Hepatocyte (in vitro differentiated cells): ENCODE data around the gene TET2. TPM values are rescaled to one million over a fixed set of nuclear protein-coding genes. Genes with fewer than 3 reads are reported as not detected.

ENCODE experiments used
- DNase-seq: peaks from one replicate; pipeline ENCODE4 v3.0.0-alpha.2; 2016; ENCODE audit warnings: low spot score
- H2AFZ ChIP-seq: fragments of 200-600 bp; sonication (generic); 2 replicates; pipeline ENCODE4 v1.6.0; 2016; ENCODE audit warnings: antibody characterized with exemption, mild to moderate bottlenecking
- H3K27ac ChIP-seq: fragments of 200-600 bp; sonication (generic); 2 replicates; pipeline ENCODE4 v1.5.1; 2016; ENCODE audit warnings: mild to moderate bottlenecking
- H3K27me3 ChIP-seq: fragments of 200-600 bp; sonication (generic); 2 replicates; pipeline ENCODE4 v1.6.1; 2016
- H3K36me3 ChIP-seq: fragments of 200-600 bp; sonication (generic); replicated peaks from 2 replicates; pipeline ENCODE4 v1.5.1; 2016; ENCODE audit warnings: low read depth; ENCODE audit not compliant: insufficient read depth
- H3K4me1 ChIP-seq: fragments of 200-600 bp; sonication (generic); 2 replicates; pipeline ENCODE4 v1.5.1; 2016; ENCODE audit warnings: mild to moderate bottlenecking, moderate library complexity; ENCODE audit not compliant: insufficient read depth
- H3K4me2 ChIP-seq: fragments of 200-600 bp; sonication (generic); 2 replicates; pipeline ENCODE4 v1.6.0; 2016
- H3K4me3 ChIP-seq: fragments of 200-600 bp; sonication (generic); 2 replicates; pipeline ENCODE4 v1.5.1; 2016; ENCODE audit warnings: mild to moderate bottlenecking
- H3K79me2 ChIP-seq: fragments of 200-600 bp; sonication (generic); 2 replicates; pipeline ENCODE4 v1.6.0; 2017; ENCODE audit warnings: mild to moderate bottlenecking
- H3K9me2 ChIP-seq: fragments of 200-600 bp; sonication (generic); replicated peaks from 2 replicates; pipeline ENCODE4 v1.6.0; 2017; ENCODE audit warnings: mild to moderate bottlenecking; ENCODE audit not compliant: insufficient read depth
- H3K9me3 ChIP-seq: fragments of 200-600 bp; sonication (generic); 2 replicates; pipeline ENCODE4 v1.5.1; 2016; ENCODE audit warnings: low read depth, mild to moderate bottlenecking
- H4K20me1 ChIP-seq: fragments of 200-600 bp; sonication (generic); 2 replicates; pipeline ENCODE4 v1.6.0; 2016; ENCODE audit warnings: mild to moderate bottlenecking; ENCODE audit not compliant: insufficient read depth, poor library complexity, severe bottlenecking
- EZH2 ChIP-seq: fragments of 200-600 bp; sonication (generic); IDR thresholded peaks from 2 replicates; pipeline ENCODE4 v1.6.1; 2016; ENCODE audit warnings: antibody characterized with exemption, mild to moderate bottlenecking, borderline replicate concordance
- EZH2phosphoT487 ChIP-seq: fragments of 200-600 bp; sonication (generic); IDR thresholded peaks from one replicate; pipeline ENCODE4 v1.6.1; 2018; ENCODE audit warnings: antibody characterized with exemption, mild to moderate bottlenecking, low read depth, moderate library complexity; ENCODE audit not compliant: unreplicated experiment, severe bottlenecking
- WGBS: methylation state at CpG from one replicate; pipeline ENCODE4 v1.1.6; 2016; ENCODE audit warnings: low lambda C conversion rate; ENCODE audit errors: missing lambda C conversion rate; 5-methylcytosine and 5-hydroxymethylcytosine counted together
- polyA plus RNA-seq: library from polyadenylated mRNA; unstranded; fragments of >200 nt; fragmentation: Nextera tagmentation; extraction: Ambion mirVana; gene quantifications from 2 replicates; pipeline ENCODE4 v1.2.1, GENCODE V29; 2016
- total RNA-seq: library from RNA; depleted of rRNA; stranded (reverse); fragments of >200 nt; gene quantifications from 2 replicates; pipeline ENCODE4 v1.2.3, GENCODE V29; 2014
- TF ChIP-seq, protein P1 (sequence below): fragments of 200-600 bp; sonication (generic); IDR thresholded peaks from 2 replicates; pipeline ENCODE4 v1.5.1; 2016; ENCODE audit warnings: antibody characterized with exemption, mild to moderate bottlenecking; ENCODE audit not compliant: poor library complexity

The TET2 gene
- total and polyA plus RNA-seq, 2 experiments from 2014 or later, result 5.5 to 15.5 TPM

DNA sequence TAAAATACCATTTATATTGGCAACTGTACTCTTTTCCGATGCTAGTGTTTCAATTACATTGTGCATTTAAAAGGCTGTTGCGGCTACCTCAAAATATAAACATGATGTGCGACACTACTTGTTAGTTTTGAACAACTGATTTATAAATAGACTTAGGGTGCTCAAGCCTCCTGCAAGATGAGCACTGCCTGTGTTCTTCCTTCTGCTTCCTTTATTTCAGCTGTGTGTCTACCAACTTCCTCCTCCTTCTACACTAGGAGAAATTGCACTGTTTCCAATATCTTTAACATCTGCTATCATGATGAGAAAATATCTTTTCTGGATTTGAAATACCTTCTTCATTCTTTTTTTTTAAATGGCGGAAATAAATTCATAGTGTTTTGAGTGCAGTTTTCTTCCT, 24.0 kb downstream of the TET2 start:
- no peak overlapping the region for H2AFZ ChIP-seq
- H3K9me2 ChIP-seq, result no peaks in the 10 kb centered on the region
- H3K9me3 ChIP-seq, result no peaks in the 10 kb centered on the region
- WGBS, result 94% methylated on average over 4 of the region's 4 CpGs
- TF ChIP-seq EZH2, result no peak
- no peak for TF ChIP-seq EZH2phosphoT487
- TF ChIP-seq, protein P1, sequence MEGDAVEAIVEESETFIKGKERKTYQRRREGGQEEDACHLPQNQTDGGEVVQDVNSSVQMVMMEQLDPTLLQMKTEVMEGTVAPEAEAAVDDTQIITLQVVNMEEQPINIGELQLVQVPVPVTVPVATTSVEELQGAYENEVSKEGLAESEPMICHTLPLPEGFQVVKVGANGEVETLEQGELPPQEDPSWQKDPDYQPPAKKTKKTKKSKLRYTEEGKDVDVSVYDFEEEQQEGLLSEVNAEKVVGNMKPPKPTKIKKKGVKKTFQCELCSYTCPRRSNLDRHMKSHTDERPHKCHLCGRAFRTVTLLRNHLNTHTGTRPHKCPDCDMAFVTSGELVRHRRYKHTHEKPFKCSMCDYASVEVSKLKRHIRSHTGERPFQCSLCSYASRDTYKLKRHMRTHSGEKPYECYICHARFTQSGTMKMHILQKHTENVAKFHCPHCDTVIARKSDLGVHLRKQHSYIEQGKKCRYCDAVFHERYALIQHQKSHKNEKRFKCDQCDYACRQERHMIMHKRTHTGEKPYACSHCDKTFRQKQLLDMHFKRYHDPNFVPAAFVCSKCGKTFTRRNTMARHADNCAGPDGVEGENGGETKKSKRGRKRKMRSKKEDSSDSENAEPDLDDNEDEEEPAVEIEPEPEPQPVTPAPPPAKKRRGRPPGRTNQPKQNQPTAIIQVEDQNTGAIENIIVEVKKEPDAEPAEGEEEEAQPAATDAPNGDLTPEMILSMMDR, result no peak
- H3K27me3 ChIP-seq, result no peaks in the 10 kb centered on the region
- H3K27ac ChIP-seq, result no peak overlapping the region
- H4K20me1 ChIP-seq, result peaks cover 10% of the 10 kb centered on the region
- no peak overlapping the region for H3K4me2 ChIP-seq
- no peaks in the 10 kb centered on the region for H3K36me3 ChIP-seq
- H3K4me1 ChIP-seq, result no peaks in the 10 kb centered on the region
- DNase-seq, result no peak
- H3K4me3 ChIP-seq, result no peak overlapping the region
- H3K79me2 ChIP-seq, result peaks cover 95% of the 10 kb centered on the region

DNA sequence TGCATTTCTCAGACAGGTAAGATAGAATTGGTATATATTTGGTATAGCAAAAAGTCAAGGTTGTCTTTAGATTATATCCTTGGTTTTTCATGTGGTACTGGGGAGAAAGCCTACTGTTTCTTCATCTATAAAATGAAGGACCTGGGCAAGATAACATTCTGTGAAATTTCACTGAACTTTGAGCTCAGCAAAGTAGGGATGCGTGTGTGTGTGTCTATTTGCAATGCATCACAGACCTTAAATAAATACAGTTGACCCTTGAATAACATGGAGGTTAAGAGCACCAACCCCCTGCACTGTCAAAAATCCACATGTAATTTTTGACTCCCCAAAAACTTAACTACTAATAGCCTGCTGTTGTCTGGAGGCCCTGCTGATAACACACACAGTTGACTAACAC, 25.2 kb downstream of the TET2 start:
- Histone ChIP-seq H3K4me2 (no peak overlapping the region), H3K27me3 (no peaks in the 10 kb centered on the region), H3K9me3 (no peaks in the 10 kb centered on the region), H3K4me1 (no peaks in the 10 kb centered on the region), H3K4me3 (no peak overlapping the region), H4K20me1 (peaks cover 3% of the 10 kb centered on the region), H3K27ac (no peak overlapping the region), H3K9me2 (no peaks in the 10 kb centered on the region), H3K79me2 (peaks cover 85% of the 10 kb centered on the region), H2AFZ (no peak overlapping the region), H3K36me3 (no peaks in the 10 kb centered on the region)
- no peak for TF ChIP-seq EZH2phosphoT487
- TF ChIP-seq, protein P1, result no peak
- no peak for TF ChIP-seq EZH2
- no peak for DNase-seq
- WGBS, result 94% methylated on average over 1 of the region's 1 CpG

DNA sequence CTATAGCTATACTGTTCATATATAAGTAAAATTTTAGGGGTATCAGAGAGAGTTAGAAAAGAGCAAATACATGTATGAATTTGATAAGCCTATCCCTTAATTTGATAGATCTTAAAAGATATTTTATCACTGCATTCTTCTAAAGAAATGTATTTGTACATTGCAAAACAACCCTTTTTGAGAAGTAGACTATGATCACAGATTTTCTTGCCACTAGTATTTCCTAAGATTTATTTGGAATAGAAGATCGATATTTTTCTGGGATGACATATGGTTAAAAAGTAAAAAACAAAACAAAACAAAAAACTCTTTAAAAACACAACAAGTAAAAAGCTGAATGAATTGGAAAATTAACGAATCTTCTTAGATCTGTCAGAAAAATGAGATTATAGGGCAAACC, 27.4 kb downstream of the TET2 start:
- H2AFZ ChIP-seq, result no peak overlapping the region
- no peak overlapping the region for H3K4me3 ChIP-seq
- H3K9me2 ChIP-seq, result no peaks in the 10 kb centered on the region
- H3K4me2 ChIP-seq, result no peak overlapping the region
- no peak overlapping the region for H3K27ac ChIP-seq
- H3K4me1 ChIP-seq, result no peaks in the 10 kb centered on the region
- H3K36me3 ChIP-seq, result no peaks in the 10 kb centered on the region
- H3K79me2 ChIP-seq, result peaks cover 75% of the 10 kb centered on the region
- peaks cover 3% of the 10 kb centered on the region for H4K20me1 ChIP-seq
- 97% methylated on average over 2 of the region's 2 CpGs for WGBS
- no peaks in the 10 kb centered on the region for H3K9me3 ChIP-seq
- DNase-seq, result no peak
- TF ChIP-seq, protein P1, result no peak
- TF ChIP-seq EZH2 (no peak), EZH2phosphoT487 (no peak)
- no peaks in the 10 kb centered on the region for H3K27me3 ChIP-seq
